Ishikawa (cell line): ENCODE measurements around the gene TPX2.

ENCODE experiments used
- CEBPB ChIP-seq: IDR thresholded peaks from 2 replicates; pipeline ENCODE4 v1.6.1; 2012
- EP300 ChIP-seq: IDR thresholded peaks from 2 replicates; pipeline ENCODE4 v1.6.1; 2012; ENCODE audit warnings: borderline replicate concordance
- RAD21 ChIP-seq: IDR thresholded peaks from 2 replicates; pipeline ENCODE4 v1.6.1; 2012; ENCODE audit warnings: low read depth
- REST ChIP-seq: IDR thresholded peaks from 2 replicates; pipeline ENCODE4 v1.6.1; 2012; ENCODE audit warnings: low read depth, mild to moderate bottlenecking
- TAF1 ChIP-seq: IDR thresholded peaks from 2 replicates; pipeline ENCODE4 v1.6.1; 2012; ENCODE audit warnings: low read depth, mild to moderate bottlenecking

GRCh38 chr20:31833931-31834521 is 94.9 kb downstream of the TPX2 start:
- TF ChIP-seq TAF1 = no peak
- no peak for TF ChIP-seq CEBPB
- TF ChIP-seq EP300 = no peak
- TF ChIP-seq REST = no peak
- no peak for TF ChIP-seq RAD21
